ENCODE results near the gene MCRIP2. TPM values are rescaled to one million over a fixed set of nuclear protein-coding genes. Genes with fewer than 3 reads are reported as not detected.

Gene MCRIP2
- total and polyA plus RNA-seq, 9 of the 15 experiments (the other 6 are each of a cell fraction or from before 2014, with no cell fraction given): 0.80 to 120 (median 35.2) TPM

DNA sequence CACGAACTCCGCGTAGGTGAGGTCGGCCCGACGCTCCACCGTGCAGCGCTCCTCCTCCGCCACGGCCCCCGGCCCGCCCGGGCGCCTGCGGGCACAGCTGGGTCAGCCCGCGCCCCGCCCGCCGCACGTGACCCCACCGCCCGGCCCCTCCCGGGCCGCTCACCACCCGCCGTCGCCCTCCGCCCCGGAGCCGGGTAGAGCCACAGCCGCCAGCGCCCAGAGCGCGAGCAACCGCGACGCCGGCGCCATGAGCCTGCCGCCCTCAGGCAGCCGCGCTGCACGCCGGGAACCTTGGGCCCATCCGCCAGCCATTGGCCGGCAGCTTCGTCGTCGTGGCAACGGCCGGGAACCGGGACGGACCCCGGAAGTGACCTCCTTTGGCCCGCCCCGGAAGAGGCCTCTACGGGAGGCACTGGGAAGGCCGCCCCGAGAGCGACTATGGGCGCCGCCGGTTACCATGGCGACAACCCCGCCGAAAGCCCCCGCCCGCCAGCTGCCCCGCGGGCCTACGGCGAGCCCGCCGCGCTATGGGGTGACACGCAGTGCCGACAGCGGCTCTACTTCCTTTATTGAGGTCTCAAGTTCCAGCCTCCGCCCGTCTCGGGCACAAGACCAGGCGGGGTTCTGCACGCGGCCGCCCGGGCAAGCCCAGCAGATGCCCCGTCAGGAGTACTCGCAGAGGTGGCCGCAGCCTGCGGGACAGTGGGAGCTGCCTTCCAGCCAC is 42.6 kb downstream of the MCRIP2 start, which contains the start of gene JMJD8 (continued):
- TF ChIP-seq ZNF583 (CRISPR knock-in tag; IDR thresholded peaks at IDR 0.05) (no peak), ZNF121 (CRISPR knock-in tag; conservative IDR thresholded peaks at IDR 0.05) (no peak), PCBP2 (IDR thresholded peaks at IDR 0.05; ENCODE audit: low read depth, low read length, poor library complexity, severe bottlenecking) (no peak), ZBTB34 (CRISPR knock-in tag; IDR thresholded peaks at IDR 0.05) (no peak), BMI1 (IDR thresholded peaks at IDR 0.05; ENCODE audit: low read length) (peak; percentile 97), NFIC (IDR thresholded peaks at IDR 0.05) (no peak), PTBP1 (IDR thresholded peaks at IDR 0.05; ENCODE audit: low read depth, low read length) (no peak), THRA (IDR thresholded peaks at IDR 0.05) (no peak), U2AF2 (optimal IDR thresholded peaks at IDR 0.05; ENCODE audit: low read depth, low read length) (no peak), SMAD1 (IDR thresholded peaks at IDR 0.05; ENCODE audit: low read depth, low read length, partially characterized antibody) (no peak), NEUROD1 (IDR thresholded peaks at IDR 0.05; ENCODE audit: borderline replicate concordance, low read depth, low read length, partially characterized antibody) (peak; percentile 80), TRIM28 (IDR thresholded peaks at IDR 0.05) (no peak), ZNF644 (tag; IDR thresholded peaks at IDR 0.05; ENCODE audit: low read depth) (no peak)
- TF ChIP-seq, protein P1, sequence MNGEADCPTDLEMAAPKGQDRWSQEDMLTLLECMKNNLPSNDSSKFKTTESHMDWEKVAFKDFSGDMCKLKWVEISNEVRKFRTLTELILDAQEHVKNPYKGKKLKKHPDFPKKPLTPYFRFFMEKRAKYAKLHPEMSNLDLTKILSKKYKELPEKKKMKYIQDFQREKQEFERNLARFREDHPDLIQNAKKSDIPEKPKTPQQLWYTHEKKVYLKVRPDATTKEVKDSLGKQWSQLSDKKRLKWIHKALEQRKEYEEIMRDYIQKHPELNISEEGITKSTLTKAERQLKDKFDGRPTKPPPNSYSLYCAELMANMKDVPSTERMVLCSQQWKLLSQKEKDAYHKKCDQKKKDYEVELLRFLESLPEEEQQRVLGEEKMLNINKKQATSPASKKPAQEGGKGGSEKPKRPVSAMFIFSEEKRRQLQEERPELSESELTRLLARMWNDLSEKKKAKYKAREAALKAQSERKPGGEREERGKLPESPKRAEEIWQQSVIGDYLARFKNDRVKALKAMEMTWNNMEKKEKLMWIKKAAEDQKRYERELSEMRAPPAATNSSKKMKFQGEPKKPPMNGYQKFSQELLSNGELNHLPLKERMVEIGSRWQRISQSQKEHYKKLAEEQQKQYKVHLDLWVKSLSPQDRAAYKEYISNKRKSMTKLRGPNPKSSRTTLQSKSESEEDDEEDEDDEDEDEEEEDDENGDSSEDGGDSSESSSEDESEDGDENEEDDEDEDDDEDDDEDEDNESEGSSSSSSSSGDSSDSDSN (IDR thresholded peaks at IDR 0.05; ENCODE audit: borderline replicate concordance in 1 of 2, low read depth in 2 of 2, low read length in 2 of 2): peak in 1 of 2 experiments; percentile 35; a peak in 1 of 4 replicates
- TF ChIP-seq, protein P2, sequence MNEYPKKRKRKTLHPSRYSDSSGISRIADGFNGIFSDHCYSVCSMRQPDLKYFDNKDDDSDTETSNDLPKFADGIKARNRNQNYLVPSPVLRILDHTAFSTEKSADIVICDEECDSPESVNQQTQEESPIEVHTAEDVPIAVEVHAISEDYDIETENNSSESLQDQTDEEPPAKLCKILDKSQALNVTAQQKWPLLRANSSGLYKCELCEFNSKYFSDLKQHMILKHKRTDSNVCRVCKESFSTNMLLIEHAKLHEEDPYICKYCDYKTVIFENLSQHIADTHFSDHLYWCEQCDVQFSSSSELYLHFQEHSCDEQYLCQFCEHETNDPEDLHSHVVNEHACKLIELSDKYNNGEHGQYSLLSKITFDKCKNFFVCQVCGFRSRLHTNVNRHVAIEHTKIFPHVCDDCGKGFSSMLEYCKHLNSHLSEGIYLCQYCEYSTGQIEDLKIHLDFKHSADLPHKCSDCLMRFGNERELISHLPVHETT (CRISPR knock-in tag; conservative IDR thresholded peaks at IDR 0.05 in 1 of 2, IDR thresholded peaks at IDR 0.05 in 1 of 2): peak in 1 of 2 experiments; percentile 92; a peak in 2 of 4 replicates
- TF ChIP-seq, protein P3, sequence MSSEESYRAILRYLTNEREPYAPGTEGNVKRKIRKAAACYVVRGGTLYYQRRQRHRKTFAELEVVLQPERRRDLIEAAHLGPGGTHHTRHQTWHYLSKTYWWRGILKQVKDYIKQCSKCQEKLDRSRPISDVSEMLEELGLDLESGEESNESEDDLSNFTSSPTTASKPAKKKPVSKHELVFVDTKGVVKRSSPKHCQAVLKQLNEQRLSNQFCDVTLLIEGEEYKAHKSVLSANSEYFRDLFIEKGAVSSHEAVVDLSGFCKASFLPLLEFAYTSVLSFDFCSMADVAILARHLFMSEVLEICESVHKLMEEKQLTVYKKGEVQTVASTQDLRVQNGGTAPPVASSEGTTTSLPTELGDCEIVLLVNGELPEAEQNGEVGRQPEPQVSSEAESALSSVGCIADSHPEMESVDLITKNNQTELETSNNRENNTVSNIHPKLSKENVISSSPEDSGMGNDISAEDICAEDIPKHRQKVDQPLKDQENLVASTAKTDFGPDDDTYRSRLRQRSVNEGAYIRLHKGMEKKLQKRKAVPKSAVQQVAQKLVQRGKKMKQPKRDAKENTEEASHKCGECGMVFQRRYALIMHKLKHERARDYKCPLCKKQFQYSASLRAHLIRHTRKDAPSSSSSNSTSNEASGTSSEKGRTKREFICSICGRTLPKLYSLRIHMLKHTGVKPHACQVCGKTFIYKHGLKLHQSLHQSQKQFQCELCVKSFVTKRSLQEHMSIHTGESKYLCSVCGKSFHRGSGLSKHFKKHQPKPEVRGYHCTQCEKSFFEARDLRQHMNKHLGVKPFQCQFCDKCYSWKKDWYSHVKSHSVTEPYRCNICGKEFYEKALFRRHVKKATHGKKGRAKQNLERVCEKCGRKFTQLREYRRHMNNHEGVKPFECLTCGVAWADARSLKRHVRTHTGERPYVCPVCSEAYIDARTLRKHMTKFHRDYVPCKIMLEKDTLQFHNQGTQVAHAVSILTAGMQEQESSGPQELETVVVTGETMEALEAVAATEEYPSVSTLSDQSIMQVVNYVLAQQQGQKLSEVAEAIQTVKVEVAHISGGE (CRISPR knock-in tag; IDR thresholded peaks at IDR 0.05): peak in 2 of 3 experiments; percentile 58 to 87; a peak in 2 of 6 replicates
